Umbilical cord (tissue), 2 donors: Measurements from ENCODE around the gene TMEM132E. TPM values are rescaled to one million over a fixed set of nuclear protein-coding genes. Genes with fewer than 3 reads are reported as not detected.

Source experiments
- DNase-seq: peaks from one replicate; pipeline ENCODE4 v3.0.0-alpha.2; 2015; ENCODE audit warnings: low spot score
- total RNA-seq: library from RNA; depleted of rRNA; stranded (reverse); fragments of >200 nt; gene quantifications from one replicate; pipeline ENCODE4 v1.2.3, GENCODE V29; 2014; ENCODE audit warnings: low replicate concordance; ENCODE audit not compliant: insufficient read depth

TMEM132E gene
- total RNA-seq, 1 donor from 2014 or later, result 0.48 TPM

GRCh38 chr17:34569591-34569990, 9.8 kb upstream of the TMEM132E start:
- no peak for DNase-seq

GRCh38 chr17:34570506-34570905, 8.9 kb upstream of the TMEM132E start:
- DNase-seq, result no peak

GRCh38 chr17:34571428-34572130, 7.8 kb upstream of the TMEM132E start:
- DNase-seq, result no peak

GRCh38 chr17:34572483-34572882, 6.9 kb upstream of the TMEM132E start:
- no peak for DNase-seq

- DNase-seq, result no peak
Measured at GRCh38 chr17:34575182-34575581, 4.2 kb upstream of the TMEM132E start.

DNA sequence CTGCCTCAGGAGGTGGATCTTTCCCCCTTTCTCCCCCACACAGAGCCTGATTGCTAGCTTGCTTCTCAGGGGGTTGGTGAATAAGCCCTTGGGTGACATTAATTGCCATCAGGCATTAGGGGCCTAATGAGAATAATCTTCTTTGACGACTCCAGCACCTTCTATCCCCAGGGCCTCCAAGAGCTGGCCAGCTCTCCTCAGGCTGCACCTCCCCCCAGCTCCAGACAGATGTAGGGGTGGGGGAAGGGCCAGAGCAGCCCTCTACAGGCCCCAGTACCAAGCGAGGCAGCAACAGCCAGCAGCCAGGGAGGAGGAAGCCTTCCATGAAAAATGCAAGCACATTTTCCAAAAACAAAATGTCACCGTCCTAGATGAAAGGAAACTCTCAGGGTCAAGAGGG, 1.4 kb upstream of the TMEM132E start:
- DNase-seq, result no peak

DNA sequence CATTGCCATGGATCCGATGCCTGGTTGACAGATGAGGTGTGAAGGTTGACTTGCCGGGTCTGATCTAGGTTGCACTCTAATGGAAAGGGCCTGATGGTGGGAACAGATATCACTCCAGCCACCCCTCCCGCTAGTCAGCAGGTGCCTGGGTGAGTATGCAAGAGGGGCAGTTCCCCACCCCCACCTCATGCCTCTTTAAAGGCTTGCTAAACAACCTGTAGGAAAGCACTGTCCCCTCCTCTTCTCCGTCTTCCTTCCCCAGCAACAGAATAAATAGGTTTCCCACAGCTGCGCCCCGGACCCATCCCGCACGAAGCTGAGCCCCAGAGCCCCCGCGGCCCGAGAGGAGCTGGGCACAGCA, 746 bp upstream of the TMEM132E start:
- DNase-seq, result no peak

DNA sequence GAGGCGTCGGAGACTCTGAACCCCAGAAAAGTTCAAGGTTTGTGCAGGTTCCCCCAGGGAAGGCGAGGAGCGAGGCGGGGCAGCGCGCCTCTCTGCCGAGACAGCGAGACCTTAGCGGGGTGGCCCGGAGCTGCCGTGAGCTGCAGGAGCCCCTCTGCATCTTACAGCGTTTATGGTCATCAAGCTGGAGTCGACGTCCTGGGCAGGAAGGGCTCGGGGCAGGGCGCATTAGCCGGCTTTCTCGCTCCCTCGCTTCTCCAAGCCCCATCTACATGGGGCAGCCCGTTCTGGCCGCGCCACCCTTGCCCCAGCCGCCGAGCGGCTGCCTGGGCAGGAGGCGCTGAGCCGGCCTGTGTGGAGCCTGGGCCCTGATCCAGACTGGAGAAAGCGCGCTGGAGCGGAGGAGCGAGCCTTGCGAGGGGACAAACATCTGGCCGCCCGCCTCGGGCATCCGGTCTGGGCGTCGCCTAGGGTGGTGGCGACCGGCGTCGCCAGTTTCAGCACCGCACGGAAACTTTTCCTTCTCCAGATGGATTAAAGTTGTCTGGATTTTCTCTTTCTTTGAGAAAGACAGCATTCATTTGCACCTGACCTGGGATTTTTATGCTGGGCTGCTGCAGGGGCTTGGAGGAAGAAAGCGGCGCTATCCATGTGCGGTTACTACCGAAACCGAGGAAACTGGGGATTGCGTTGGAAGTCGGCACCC, 750 bp downstream of the TMEM132E start:
- peak; percentile 15 for DNase-seq

- DNase-seq, result no peak
Measured at GRCh38 chr17:34580685-34581445, 1.5 kb downstream of the TMEM132E start.

- no peak for DNase-seq
Measured at GRCh38 chr17:34581446-34582184, 2.2 kb downstream of the TMEM132E start.

DNA sequence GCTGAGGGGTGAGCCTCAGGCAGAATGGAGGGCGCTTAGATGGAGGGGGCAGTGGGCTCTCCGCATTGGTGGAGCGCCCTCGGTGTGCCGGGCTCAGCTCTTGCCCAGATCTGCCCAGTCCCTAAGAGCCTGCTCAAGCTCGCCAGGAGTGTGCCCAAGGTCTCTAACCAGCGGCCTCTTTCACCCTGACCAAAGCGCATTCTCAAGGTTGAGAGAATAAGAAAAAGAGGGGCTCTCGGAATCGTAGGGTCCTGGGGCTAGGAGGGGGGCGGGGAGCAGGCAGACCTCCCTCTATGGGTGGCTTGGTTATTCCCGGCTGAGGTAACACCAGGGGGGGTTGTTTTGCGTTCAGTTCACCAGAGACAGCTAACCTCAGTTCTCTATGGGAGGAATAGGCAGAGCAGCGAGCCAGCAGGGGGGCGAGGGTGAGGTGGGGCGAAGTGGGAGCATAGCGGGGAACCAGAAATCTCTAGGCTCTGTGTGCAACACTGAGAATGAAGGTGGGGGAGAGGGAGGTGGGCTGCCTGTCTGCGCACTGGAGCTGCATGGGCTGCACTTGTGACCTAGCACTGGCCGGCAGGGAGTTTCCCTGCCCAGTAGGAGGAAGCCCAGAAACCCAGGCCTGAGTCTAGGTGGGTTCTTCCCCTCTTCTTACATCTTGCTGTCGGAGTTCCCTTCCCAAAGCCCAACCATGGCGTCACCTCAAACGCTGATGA, 3.0 kb downstream of the TMEM132E start:
- DNase-seq, result no peak

DNA sequence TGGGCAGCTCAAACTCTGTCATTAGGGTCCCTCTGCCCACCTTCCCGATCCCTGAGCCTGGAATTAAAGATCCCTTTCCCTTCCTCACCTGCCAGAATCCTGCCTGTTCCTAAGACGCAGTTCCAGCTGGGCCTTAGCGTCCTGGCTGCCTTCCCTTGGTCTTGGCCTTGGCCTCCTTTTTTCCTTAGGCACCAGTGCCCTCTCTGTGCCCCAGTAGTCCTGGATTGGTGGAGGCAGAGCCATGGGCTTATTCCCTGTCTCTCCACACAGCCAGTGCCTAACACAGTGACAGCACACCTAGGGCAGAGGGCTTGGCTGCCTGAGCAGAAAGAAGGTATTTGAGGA, 3.5 kb downstream of the TMEM132E start:
- DNase-seq, result no peak

- peak; percentile 54 for DNase-seq
Measured at GRCh38 chr17:34584805-34585416, 5.5 kb downstream of the TMEM132E start.

- no peak for DNase-seq
Measured at GRCh38 chr17:34586346-34586846, 7.0 kb downstream of the TMEM132E start.

DNA sequence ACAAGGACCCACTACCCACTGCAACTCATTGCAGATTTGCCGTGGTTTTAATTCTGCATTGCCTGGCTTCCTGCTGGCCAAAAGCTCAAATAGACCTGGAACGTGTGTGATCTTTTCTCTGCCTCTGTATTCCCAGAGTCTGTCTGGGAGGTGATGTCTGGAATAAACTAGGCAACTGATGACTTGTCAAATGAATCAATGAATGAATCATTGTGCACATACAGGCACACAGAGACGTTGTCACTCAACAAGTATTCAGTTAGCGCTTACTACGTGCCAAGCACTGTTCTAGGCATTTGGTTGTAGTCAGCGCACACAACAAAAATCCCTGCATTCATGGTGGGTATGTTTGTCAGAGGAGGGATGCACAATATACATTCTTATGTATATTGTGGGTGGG, 8.9 kb downstream of the TMEM132E start:
- no peak for DNase-seq

DNA sequence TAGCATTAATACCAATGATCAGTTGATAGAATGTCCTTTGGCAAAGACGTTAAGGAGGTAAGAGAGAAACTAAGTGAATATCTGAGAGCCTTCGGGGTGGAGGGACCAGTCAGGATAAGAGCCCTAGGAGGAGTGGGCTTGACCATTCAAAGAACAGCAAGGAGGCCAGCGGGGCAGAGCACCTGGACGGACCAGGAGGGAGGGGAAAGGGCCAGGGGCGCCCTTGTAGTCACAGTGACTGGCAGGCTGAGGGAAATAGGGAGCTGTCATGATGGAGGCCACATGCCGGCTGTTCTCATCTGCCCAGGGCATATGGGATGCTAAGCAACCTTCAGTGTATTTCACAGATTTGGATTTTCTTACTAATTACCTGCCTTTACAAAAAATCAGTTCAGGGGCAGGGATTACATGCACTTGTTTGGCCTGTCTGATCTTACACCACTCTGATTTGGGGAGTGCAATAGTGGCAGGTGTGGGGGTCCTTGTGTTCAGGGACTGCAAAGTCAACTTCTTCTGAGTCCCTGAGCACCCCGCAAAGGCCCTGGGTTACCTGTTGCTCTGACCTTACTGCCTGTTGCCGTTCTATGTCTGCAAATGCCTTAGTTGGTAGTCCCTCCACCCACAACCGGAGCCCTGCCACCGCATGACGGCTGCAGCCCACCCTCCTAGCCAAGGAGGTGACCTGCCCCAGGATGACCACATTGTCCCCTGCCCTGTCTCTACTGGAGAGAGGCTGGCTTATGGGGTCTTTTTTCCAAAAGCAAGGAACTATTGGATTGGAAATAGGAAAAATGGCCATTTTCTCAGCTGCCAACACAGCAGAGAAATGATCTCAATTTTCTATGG, 10.0 kb downstream of the TMEM132E start:
- DNase-seq, result no peak

GRCh38 chr17:34592002-34592401, 12.6 kb downstream of the TMEM132E start:
- no peak for DNase-seq

DNA sequence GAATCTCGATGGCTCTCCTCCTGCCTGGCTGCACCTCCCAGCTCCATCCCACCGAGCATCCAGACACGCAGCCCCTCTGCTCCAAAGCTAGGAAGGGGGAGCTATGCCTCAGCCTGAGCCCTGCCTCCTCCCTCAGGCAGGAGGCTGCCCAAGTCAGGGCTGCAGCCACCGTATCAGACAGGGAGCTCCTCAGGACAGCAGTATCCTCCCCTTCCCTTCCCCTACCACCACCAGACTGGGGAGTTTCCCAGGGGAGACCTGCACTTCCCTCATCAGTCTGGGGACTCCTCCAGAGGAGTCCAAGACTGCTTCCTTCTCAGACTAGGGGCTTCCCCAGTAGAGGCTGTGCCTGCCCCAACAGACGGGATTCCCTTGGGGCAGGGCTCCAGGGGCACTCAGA, 17.5 kb downstream of the TMEM132E start:
- no peak for DNase-seq

GRCh38 chr17:34598161-34598776, 18.9 kb downstream of the TMEM132E start:
- no peak for DNase-seq
